GM19467 (cell line): Measurements from ENCODE around the gene ZDHHC8.

Experiments
- ATAC-seq: cut with Tn5 transposase; IDR thresholded peaks from one replicate; pipeline ENCODE4 v1.9.1; 2021; ENCODE audit warnings: mild to moderate bottlenecking, moderate library complexity; ENCODE audit not compliant: unreplicated experiment

ZDHHC8 gene, protein sequence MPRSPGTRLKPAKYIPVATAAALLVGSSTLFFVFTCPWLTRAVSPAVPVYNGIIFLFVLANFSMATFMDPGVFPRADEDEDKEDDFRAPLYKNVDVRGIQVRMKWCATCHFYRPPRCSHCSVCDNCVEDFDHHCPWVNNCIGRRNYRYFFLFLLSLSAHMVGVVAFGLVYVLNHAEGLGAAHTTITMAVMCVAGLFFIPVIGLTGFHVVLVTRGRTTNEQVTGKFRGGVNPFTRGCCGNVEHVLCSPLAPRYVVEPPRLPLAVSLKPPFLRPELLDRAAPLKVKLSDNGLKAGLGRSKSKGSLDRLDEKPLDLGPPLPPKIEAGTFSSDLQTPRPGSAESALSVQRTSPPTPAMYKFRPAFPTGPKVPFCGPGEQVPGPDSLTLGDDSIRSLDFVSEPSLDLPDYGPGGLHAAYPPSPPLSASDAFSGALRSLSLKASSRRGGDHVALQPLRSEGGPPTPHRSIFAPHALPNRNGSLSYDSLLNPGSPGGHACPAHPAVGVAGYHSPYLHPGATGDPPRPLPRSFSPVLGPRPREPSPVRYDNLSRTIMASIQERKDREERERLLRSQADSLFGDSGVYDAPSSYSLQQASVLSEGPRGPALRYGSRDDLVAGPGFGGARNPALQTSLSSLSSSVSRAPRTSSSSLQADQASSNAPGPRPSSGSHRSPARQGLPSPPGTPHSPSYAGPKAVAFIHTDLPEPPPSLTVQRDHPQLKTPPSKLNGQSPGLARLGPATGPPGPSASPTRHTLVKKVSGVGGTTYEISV

DNA sequence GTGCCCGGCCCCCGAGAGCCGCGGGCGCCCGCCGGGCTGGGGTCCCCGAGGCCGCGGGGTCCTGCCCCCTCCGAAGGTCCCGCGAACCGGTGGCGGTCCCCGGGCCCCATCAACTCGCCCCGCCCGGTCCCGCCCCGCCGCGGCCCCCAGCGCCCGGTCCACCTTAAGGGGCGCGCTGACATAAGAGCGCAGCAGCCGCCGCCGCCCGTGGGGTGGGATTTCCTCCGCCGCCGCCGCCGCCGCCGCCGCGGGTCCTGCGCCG lies at the start of gene ZDHHC8:
TSS of gene ZDHHC8 (plus strand) at position 208 of the 262 bp plus-strand sequence. CDS start 144 bp downstream, outside the sequence.
- ATAC-seq = no peak

DNA sequence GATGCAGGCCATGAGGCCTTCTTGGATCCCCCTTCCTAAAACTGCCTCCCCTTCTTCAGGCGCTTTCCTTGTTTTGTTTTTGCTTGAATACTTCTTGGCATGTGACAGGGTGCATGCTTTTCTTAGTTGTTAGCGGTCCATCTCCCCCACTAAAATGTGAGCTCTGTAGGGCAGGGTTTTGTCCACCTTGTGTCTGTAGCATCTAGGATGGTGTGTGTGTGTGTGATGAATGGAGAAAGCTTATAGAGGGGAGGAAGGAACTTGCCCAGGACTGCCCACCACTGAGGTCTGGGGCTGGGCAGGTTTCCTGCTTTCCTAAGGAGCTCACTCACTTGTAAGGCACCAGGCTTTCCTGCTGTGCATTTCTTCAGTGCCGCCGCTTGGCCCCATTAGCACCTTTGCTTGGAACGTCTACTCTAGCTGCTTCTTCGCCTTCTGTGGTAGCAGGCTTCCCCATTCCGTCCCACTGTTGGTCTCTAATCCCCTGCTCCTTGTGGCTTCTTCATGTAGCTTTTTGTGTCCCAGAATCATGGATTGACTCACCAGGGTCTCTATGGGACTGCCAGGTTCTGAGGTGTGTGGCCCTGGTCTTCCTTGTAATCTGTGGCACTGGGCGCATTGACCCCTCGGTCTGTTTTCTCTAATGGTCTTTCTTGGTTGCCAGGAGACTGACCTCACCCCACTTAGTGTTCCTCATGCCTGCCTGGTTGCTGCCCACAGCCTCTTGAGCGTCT lies 48.3 kb upstream of the ZDHHC8 start:
- ATAC-seq = no peak

DNA sequence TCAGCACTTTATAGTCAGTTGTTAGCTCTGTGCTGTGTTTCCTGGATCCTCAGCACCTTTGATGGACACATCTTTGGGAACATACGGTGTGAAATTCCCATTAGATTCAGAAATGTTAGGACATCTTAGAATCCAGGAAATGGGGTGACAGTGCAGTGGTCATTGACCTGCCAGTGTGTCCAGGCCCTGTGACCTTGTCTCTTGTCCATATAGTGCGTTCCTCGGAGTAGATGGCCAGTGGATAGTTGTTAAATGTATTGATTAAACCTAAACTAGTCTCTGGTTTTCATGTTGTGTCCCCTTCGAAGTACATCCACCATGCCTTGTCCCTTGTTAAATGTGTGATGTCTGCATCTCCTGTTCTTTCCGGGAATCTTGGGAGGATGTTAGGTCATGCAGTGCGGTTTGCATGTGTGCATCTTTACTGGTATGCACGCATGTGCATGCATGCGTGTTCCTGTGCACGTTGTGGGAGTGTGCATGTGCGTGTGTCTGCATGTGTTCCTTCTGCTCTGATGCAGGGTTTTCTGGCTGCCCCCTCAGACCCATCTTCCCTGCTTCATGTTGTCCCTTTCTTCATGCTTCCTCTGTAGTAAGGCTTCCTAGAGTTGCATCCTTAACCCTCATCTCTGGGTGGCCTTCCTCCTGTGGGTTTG lies 47.6 kb upstream of the ZDHHC8 start:
- no peak for ATAC-seq

DNA sequence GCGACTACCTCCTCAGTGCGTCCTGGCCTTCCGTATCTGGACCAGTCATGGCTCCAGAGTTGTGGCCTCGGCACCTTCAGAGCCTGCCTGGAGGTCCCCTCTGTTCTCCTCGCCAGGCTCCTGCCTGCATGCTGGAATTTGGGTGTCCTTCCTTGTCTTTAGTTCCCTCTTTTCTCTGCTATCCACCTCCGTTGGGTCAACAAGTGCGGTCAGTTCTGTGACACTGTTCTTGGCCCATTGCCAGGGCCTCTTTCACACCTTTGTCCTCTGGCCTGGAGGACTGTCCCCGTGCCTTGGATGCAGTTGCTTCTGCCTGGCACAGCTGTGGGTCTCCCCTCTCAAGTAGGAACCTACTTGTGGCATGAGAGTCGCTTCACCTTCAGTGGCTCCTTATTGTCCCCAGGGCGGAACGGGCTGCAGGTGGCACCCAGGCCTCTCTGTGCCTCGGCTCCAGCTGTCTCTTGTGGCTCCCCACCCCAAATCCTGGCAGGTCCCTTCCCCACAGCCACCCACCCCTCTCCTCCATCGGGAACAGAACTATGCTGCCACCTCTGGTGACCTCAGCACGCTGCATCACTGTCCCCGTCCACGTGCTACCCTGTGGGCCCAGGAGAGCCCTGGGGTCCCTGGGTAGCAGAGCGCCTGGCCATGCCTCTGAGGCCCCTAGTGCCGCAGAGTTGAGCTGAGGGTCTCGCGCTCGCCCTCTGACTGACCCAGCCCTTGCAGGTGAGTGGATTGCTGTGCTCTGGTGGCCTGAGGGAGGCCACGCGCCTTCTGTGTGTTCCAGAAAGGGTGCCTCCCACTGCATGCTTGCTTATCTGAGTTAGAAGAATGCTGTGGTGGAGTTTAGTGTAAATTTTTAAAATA lies 46.8 kb upstream of the ZDHHC8 start:
- ATAC-seq = no peak

DNA sequence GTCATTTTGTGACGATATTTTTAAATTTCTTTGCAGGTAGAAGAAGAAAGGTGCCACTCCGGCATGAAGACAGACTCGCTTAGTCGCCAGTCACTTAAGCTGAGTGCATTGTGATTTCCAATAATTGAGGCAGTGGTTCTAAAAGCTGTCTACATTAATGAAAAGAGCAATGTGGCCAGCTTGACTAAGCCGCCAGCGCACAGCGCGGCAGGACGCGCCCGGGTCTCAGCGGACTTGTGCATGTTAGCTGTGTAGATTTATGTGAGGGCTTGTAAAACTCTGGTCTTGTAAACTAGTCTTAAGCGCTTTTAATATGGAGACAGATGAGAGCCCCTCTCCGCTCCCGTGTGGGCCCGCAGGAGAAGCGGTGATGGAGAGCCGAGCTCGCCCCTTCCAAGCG lies 46.0 kb upstream of the ZDHHC8 start:
- no peak for ATAC-seq

DNA sequence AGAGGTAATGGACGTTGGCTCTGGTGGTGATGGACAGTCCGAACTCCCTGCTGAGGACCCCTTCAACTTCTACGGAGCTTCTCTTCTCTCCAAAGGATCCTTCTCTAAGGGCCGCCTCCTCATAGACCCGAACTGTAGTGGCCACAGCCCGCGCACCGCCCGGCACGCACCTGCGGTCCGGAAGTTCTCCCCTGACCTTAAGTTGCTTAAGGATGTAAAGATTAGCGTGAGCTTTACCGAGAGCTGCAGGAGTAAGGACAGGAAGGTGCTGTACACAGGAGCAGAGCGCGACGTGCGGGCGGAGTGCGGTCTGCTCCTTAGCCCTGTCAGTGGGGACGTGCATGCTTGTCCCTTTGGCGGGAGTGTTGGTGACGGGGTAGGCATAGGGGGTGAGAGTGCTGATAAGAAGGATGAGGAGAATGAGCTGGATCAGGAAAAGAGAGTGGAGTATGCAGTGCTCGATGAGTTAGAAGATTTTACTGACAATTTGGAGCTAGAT lies 45.5 kb upstream of the ZDHHC8 start:
- no peak for ATAC-seq

DNA sequence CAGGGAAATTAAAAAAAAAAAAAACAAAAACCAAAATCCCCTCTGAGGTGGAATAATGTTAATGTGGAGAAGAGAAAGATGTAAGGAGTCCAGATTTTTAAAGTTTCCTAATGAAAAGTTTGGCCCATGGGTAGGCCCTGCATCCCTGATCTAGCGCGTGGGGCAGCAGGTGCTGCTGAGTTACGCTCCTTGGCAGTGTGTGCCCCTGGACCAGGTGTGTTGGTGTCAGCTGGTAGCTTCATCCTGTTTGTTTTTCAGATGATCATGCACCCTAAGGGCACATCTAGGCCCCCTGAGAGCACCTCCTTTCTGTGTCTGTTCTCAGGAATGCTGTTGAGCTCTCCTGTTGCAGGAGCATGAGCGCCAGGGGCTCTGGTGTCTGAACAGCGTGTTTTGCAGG lies 44.8 kb upstream of the ZDHHC8 start:
- ATAC-seq = no peak

DNA sequence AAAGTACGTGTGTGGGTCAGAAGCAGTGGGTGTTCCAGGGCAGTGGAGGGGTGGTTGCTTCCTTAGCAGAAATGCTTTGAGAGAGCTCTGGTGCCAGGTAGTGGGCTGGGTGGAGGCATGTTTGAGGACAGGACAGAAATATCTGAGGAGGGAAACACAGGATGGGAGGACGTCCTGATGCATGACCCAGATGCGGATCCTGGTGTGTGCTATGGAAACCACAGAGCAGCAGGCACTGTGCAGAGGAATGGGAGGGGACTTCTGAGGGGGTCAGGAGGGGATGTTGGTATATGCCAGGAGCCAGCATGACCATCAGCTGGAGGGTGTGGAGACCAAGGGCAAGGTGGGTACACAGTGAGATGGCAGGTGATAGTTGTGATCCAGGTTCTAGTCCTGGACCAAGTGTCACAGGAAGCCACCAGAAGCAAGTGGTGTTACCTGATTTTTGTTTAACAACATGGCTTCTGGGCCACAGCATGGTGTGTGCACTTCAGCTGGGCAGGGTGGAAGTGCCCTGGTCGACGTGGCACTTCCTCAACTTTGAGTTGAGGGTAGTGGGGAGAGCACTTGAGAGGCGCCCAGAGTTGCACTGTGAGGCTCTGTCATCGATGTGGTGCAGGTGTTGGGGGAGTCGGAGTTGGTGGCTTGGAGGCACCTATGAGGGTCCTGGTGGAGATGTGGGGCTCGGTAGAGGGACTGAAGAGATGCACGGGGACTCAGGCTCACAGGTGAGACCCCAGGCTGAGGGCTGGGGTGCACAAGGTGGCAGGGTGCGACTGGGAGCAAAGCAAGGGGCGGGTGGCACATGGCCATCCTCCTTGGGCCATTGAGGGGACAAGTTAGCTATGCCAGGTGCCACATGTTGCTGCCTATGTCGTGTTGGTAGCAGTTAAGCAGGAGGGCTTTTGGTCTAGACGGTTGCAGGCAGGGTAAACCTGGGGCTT lies 44.0 kb upstream of the ZDHHC8 start:
- no peak for ATAC-seq

DNA sequence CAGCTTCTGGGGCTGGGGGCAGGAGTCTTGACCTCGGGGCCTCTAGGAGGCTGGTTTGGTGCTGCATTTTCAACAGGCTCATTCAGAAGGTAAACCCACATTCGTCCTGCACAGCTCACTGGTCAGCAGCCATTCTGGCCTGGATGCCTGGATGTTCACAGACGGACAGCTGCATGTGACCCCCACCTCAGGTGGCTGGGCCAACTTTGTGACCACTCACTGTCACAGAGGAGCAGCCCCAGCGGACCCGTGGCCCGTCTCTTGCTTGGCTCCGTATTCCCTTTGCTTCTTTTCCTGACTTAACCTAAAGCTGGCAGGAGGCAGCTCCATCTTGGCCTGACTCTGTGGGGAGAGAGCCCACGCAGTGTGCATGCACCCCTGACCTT lies 43.3 kb upstream of the ZDHHC8 start:
- no peak for ATAC-seq

DNA sequence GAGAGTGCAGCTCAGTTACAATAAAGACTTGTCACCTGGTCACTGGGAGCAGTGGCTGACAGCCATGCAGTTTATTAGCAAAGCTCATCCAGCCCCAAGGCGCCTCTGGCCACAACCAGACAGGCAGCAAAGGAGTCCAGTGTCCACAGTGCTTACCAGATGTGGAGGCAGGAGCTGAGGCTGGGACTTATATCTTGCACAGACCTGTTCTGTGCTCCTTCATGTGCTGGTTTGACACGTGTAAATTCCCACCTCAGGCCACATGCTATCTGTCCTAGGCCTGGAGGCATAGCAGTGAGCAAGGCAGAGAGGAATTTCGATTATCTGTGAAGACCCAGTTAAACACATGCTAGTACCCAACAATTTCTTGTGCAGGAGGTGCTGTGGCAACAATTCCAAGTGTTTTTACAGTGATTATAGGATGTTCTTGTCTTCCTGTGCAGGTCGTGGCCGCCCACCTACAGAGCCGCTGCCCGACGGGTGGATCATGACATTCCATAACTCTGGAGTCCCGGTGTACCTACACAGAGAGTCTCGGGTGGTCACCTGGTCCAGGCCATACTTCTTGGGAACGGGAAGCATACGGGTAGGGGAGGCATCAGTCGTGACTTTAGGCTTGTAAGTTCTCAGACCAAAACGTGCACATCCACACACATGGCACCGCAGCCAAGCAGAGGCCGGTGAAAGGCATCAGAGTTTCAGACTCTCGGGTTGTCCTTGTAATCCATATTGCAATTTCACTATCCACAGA lies 42.2 kb upstream of the ZDHHC8 start:
- ATAC-seq = no peak

DNA sequence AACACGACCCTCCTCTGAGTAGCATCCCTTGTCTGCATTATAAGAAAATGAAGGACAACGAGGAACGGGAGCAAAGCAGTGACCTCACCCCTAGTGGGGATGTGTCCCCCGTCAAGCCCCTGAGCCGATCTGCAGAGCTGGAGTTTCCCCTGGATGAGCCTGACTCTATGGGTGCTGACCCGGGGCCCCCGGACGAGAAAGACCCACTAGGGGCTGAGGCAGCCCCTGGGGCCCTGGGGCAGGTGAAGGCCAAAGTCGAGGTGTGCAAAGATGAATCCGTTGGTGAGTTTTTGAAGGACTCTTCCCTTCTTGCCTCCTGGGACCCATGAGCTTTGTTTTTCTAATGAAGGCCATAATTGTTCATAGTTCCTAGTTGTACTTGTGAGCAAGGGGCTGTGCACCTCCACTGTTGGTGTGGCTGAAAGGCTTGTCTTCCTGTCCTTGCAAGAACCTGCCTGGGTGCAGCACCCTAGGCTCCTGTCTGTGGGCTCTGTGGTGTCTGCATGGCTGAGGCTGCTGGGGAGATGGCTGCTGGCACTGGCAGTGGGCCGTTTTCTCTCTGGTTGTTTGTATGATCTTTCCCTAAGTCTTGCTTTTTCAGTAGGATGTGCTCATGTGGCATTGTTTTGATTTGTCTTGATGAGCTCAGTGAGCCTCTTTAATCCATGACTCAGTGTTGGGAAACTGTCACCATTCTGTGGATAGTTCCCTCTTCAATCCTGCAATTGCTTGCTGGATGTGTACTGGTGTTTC lies 41.5 kb upstream of the ZDHHC8 start:
- ATAC-seq = no peak

DNA sequence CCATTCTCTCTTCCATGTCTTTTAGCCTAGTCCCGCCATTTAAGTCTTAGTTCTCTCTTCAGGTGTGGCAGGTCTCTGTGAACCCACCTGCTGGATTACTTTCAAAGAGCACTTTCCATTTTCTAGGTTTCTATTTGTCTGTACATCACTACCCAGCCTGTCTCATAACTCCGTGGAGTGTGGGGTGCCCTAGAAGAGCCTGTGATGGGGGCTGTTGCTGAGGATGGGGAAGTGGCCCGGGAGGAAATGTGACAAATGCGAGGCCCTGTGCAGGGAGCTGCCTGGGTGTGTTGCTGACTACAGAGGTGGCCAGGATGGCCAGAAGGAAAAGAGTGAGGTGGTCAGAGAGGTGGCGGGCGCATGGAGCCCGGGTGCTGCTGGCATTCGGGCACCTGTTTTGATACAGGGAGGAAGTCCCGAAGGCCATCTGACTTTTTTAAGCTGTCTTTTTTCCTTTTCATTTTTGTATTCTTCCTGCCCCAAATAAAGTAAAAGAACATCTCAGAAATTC lies 40.8 kb upstream of the ZDHHC8 start:
- ATAC-seq = no peak

DNA sequence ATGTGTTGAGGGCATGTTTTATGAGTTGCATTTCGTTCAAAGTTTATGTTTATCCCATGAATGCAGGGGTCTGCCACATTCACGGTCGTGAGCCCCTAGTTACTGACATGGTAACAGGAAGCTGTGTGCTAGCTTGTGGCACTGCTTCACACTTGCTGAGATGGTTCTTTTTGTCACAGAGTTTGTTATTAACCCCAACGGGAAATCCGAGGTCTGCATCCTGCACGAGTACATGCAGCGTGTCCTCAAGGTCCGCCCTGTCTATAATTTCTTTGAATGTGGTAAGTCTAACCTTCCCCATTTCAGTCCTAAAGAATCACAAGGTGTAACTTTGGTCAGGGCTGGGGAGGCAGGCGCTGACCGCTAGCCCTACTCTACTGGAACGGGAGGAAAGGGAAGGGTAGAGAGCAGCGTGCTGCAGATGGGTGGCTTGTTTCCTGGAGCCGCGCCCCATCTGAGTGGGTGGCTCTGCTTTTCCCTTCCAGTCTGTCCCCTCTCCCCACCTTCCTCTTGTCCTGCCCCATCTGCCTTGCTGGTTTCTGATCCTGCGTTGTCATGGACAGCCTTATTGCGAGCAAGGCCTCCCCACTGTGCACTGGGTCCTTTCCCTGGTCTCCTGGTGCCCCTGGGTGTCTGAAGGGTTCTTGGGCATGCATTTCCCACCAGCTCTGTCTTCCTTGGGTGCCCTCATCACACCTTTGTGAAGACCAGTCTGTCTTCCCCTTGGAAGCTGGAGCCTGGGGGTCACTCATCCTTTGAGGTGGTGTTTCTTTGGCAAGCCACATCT lies 39.7 kb upstream of the ZDHHC8 start:
- ATAC-seq = no peak

DNA sequence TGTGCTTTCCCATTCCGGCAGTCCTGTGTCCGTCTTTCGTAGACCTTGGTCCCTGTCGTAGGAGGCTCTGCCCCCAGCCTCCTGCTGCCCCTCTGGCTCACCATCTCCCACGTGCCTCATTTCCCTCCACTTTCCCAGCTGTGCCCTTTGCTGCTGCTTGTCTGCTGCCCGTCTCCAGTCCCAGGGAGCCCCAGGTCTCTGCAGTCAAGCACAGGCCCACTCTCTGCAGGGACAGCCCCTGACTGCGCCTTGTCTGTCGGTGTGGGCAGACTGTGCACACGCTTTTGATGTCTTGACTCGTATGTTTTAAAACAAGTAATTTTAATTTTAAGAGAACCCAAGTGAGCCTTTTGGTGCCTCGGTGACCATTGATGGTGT lies 39.1 kb upstream of the ZDHHC8 start:
- no peak for ATAC-seq

DNA sequence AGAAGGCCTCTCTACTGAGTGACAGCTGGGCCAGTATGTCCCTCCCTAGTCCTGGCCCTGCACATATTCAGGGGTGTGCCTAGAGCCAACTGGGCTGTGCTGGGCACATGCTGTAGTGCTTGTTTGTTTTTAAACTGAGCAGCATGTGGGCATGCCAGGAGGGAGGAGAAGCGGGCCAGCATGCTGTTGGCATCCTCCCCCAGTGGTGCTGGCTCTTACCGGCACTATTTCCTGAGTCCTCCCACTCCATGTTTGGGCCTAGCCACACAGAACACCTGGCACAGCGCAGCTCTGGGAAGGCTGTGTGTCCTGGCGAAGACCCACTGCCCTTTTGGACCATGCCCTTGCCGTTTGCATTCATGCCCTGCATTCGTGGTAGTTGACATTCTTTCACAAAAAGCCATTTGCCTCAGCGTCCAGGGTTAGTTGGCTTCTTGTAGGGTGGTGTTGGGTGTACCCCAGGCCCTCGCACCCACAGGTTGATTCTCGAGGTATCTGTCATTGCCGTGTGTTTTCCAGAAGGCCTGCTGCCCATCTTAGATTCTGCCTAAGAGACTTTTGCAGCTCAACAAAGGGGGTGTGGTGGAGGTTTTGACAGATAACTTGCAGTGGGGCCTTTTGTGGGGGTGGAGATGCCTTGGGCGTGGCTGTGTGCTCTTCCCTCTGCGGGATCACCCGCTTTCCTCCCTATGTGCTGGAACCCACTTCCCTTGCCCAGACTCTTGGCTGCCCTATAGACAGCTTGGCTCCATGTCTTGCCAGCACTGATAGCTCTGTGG lies 38.0 kb upstream of the ZDHHC8 start:
- ATAC-seq = no peak

DNA sequence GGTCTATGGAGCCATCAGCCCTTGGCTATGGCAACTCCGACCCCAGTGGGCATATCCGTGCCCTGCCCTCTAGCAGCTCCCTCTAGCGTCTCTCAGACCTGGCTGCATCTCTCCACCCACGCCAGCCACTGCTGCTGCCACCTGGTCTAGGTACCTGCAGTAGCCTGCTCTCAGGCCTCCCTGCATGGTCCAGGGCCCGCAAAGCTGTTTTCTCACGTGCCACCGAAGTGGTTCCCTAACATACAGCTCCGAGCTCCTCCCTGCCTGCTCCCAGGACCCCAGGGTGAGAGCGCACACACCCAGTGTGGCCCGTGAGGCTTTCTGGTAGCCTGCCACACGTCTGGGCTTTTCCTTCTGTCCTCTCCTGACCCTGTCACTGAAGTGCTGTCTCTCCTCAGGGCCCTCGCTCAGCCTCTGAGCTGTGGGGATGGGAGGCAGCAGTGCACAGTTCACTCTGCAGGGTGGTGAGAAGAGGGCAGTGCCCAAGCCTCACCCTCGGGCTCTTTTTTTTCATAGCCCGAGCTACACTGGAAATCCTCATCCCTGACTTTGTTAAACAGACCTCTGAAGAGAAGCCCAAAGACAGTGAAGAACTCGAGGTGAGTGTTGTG lies 37.3 kb upstream of the ZDHHC8 start:
- no peak for ATAC-seq
